GF-D8 (cell line): ENCODE results near the gene TOB2.

ENCODE experiments used
- DNase-seq: peaks from one replicate; lab custom pipeline; 2025; lab: John Stamatoyannopoulos, UW

TOB2 gene, protein sequence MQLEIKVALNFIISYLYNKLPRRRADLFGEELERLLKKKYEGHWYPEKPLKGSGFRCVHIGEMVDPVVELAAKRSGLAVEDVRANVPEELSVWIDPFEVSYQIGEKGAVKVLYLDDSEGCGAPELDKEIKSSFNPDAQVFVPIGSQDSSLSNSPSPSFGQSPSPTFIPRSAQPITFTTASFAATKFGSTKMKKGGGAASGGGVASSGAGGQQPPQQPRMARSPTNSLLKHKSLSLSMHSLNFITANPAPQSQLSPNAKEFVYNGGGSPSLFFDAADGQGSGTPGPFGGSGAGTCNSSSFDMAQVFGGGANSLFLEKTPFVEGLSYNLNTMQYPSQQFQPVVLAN

GRCh38 chr22:41446639-41447434, at the start of gene TOB2:
TSS of gene TOB2 (minus strand) at chr22:41446801. CDS start at chr22:41437345, 9,456 bp downstream.
- DNase-seq = peak; percentile 83

DNA sequence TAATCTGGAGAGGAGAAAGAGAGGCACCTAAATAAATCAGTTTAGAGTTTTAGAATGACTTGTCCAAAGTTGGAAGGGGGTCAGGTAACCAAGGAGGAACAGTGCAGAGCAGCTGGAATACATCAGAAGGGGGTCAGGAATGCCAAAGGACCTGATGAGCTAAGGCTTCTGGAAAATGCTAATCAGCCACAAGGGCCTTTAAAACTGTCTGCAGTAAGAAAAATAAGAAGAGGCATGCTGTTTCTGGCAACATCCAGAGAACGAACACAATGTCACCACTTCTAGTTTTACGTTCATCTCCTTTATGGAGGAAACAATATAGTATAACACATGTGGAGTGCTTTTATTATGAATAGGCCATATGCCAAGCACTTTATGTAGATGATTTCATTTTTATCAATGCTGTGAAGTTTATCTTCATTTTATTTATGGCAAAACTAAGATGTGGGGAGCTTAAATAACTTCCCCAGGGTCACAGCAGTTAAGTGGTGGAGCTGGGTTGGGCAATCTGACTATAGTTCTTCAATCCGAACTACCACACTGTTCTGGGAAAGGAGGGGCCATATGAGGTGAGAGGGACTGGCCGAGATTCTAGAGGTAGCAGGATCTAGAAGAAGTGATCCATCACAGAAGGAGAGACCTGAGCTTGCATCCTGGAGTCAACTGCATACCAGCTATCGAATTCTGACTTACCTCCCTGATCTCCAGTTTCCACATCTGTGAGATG, 44.9 kb upstream of the TOB2 start:
- DNase-seq = no peak

- no peak for DNase-seq
Observed at GRCh38 chr22:41488596-41489385, 42.2 kb upstream of the TOB2 start.

- DNase-seq = no peak
Observed at GRCh38 chr22:41488076-41488475, 41.5 kb upstream of the TOB2 start.

- no peak for DNase-seq
Observed at GRCh38 chr22:41487037-41487935, 40.7 kb upstream of the TOB2 start.

GRCh38 chr22:41485033-41485432, 38.4 kb upstream of the TOB2 start:
- no peak for DNase-seq

DNA sequence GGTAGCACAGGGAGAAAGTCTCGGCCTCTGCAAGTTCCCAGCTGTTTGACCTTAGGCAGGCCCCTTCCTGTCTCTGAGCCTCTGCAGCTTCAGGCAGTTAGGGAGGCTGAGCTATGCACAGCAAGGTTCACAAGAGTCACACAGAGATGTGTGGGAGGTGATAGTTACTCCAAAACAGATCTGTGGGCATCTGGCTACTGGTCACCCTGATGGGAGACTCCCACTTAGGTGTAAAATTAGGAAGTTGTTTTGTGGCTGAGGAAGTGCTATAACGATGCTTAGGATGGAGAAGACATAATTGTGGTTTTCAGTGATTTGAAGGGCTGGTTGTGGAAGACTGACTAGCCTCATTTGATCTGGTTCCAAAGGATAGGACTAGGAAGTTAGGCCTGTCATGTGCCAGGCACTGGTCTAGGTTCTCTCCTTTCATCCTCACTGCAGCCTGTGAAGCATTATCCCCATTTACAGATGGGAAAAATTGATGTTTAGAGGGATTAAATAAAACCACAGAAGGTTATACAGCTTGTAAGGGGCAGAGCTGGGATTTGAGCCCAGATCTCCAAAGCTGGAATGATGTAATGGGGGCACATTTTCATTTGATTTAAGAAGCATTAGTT, 35.8 kb upstream of the TOB2 start:
- DNase-seq = no peak

DNA sequence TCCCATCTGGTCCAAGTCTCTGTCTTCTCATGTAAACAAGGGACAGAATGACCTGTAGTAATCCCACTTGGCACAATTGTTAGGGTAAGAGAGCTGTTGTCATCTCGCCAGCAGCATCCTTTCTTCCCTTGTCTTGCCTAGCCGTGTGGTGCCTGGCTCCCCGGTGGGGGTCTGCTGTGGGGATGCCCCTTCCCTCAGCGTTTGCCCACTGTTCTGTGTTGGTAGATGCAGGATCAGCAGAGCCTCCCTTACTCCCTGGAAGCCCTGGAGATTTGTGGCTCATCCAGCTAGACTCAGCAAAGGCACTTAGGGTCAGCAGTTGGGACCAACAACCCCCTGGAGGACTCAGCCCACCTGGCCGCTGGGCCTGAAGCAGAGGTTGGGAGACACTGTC, 35.3 kb upstream of the TOB2 start:
- no peak for DNase-seq

- DNase-seq = no peak
Observed at GRCh38 chr22:41481131-41481830, 34.7 kb upstream of the TOB2 start.

DNA sequence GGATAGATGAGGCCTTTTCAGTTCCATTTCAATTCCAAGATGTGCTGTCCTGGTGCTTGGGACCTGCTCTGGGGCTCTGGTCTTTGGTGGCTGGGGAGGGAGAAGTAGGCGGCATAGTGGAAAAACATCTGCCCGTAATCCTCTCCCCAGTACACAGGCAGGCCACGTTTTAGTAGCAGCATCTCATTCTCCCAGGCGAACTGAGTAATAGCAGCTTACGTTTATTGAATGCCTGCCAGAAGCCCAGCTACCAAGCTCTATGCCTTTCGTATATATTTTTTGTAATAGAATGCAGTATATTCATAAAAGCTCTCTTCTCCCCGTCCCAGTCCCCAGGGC, 33.8 kb upstream of the TOB2 start:
- no peak for DNase-seq

DNA sequence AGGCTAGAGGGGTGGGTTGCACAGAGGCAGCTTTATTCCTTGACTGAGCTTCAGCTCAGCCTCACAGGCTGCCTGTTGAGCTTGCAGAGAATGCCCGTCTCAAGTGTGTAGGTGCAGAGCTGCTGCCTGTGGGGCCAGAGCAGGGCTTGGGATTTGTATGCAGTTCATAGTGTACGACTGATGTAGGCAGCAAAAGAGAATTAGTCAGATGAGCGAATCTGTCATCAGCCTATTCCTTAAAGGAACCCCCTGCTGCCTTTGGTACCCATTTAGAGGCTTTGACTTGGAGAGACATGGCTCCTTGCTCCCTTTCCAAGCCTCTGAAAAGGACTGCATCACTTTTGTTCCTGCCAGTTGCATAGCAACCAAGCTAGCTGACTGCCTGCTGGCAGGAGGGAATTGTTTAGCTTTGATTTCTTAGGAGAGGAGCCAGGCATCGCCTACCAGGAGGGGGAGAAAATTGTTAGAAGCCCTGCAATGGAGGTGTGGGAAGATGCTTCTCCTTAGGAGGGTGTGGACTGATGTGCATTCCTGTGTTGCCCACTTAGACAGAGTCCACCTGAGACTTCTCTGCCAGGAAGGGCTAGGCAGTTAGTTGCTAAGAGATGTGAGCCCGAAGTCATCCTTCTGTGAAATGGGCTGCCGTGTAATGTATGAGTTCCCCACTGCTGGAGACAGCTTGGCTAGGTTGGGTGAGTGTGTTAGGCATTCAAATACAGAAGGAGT, 33.2 kb upstream of the TOB2 start:
- DNase-seq = no peak

DNA sequence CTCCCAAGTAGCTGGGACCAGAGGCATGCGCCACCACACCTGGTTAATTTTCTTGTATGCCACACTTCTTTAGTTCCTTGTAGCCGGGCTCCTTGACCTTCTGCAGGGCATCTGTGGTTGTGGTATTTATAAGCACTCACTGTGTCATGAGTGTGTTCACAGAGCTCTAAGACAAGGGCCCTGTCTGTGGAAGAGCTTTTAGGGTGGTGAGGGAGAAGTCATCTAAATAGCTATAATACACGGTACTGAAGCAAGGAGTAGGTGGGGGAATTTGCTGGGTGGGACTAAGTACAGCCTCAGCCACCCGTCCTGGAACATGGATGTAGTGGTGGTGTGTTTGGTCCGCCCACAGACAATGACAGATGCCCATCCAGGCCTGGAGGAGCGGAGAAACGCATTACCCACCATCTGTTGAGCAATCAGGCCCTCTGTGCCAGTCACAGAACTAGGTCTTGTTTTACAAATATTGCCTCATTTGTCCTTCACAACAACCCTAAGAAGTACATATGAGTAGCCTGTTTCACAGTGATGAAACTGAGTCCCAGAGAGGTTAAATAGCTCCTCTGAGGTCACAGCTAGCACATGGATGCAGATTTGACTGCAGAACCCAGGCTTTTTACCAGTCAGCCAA, 32.4 kb upstream of the TOB2 start:
- DNase-seq = no peak

GRCh38 chr22:41478473-41478872, 31.9 kb upstream of the TOB2 start:
- DNase-seq = no peak

GRCh38 chr22:41474872-41475451, 28.4 kb upstream of the TOB2 start:
- no peak for DNase-seq

DNA sequence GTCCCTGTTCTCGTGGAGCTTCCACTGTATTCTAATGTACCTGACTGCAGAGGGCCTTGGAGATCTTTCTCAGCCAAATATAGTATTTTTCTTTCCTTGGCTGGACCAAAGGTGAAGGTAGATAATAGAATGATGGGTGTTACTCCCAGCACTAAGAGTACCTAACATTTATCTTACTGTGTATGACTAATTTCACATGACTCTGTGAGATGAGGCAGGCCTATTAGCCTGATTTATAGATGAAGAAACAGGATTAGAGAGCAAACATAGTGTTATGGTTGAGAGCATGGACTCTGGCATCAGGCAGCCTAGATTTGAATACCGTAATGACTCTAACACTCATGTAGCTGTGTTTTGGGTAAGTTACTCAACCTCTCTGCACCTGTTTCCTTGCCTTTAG, 25.0 kb upstream of the TOB2 start:
- DNase-seq = no peak

DNA sequence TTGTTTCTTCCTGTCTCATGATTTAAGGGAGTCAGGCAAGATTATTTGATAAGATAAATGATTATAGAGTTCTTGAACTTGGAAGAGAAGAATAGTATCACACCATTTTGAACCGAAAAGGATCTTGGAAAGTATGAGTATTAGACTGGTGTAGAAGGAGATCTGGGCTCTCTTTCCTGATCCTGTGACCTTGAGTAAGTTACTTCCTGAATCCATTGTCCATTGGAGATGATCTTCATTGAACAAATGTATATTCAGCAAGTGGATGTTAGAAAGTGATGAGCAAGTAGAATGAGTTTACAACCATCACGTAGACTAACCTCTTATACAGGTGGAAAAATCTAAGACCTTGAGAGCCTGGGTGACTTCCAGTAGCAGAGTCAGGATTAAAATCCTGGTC, 24.3 kb upstream of the TOB2 start:
- DNase-seq = no peak

DNA sequence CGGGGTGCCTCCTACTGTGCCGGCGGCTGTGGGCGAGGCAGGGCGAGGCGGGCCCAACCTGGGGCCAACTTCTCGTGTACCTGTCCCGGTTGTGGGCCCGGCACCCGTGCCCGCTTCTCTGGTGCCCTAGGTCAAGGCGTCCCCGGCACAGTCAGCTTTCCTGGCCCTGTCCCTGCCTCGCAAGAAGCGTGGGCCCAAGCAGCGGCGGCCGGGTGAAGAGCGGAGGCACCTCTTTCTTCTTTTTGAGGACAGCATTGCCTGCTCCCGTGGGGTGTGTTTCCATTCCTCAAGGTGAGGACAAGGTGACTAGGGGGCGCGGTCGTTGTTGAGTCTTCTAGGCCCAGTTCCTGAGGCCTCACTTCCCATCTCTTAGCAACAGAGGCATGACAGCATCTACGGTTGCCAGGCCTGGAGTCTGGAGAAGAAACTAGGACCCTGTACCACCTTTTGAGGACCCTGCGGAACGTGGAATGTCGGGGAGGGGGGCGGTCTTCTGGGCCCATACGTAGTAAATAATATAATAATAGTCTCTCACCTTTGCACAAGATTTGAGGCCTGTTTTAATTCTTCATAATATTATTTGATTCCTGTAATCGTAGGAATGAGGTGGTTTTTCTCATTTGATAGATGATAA, 22.7 kb upstream of the TOB2 start:
- no peak for DNase-seq
